Body of pancreas (tissue), 4 donors: Measurements from ENCODE around the gene DNAJC3. TPM values are rescaled to one million over a fixed set of nuclear protein-coding genes. Genes with fewer than 3 reads are reported as not detected.

Experiments
- ATAC-seq: fragments of 150-250 bp; one replicate; pipeline ENCODE4 v1.9.1; 2016
- DNase-seq, 4 donors: peaks; one replicate each; pipeline ENCODE4 v3.0.0-alpha.2; 2019
- H3K27ac ChIP-seq, 4 donors: fragments of 200-600 bp; sonication (generic); 1 replicate in 3 of 4; 2 replicates in 1 of 4; pipeline versions ENCODE4 v1.5.1 to v1.6.1; 2016 to 2019; ENCODE audit warnings: mild to moderate bottlenecking in 1 of 4, mixed read lengths in 1 of 4, moderate library complexity in 1 of 4
- H3K27me3 ChIP-seq, 2 donors: fragments of 200-600 bp; sonication (generic); one replicate each; pipeline ENCODE4 v1.6.0; 2016; ENCODE audit warnings: mild to moderate bottlenecking in 1 of 2
- H3K36me3 ChIP-seq, 2 donors: fragments of 200-600 bp; sonication (generic); replicated peaks in 1 of 2; 2 replicates each; pipeline ENCODE4 v1.5.1; 2016; ENCODE audit warnings: low read depth in 2 of 2; ENCODE audit not compliant: insufficient read depth in 1 of 2
- H3K4me1 ChIP-seq: fragments of 200-600 bp; sonication (generic); one replicate; pipeline ENCODE4 v1.6.0; 2016
- H3K4me3 ChIP-seq, 2 donors: fragments of 200-600 bp; sonication (generic); 1 replicate in 1 of 2; 2 replicates in 1 of 2; pipeline ENCODE4 v1.5.1; 2016 to 2019
- H3K9me3 ChIP-seq, 3 donors: fragments of 200-600 bp; sonication (generic); 1 replicate in 2 of 3; 2 replicates in 1 of 3; pipeline ENCODE4 v1.5.1; 2016
- CTCF ChIP-seq, 7 experiments: fragments of 450-650 bp in 4 of 7; fragments of 200-600 bp in 3 of 7; sonication (generic) in 3 of 7; IDR thresholded peaks; one replicate each; pipeline ENCODE4 v1.5.1; 2016 to 2019; ENCODE audit warnings: antibody characterized with exemption in 7 of 7
- POLR2A ChIP-seq, 3 donors: fragments of 450-650 bp; IDR thresholded peaks; one replicate each; pipeline ENCODE4 v1.6.1; 2016; ENCODE audit warnings: antibody characterized with exemption in 3 of 3, mild to moderate bottlenecking in 2 of 3
- WGBS, 2 donors: methylation state at CpG; one replicate each; pipeline ENCODE4 v1.1.5; 2017; 5-methylcytosine and 5-hydroxymethylcytosine counted together
- intact Hi-C: fragments of 100-400 bp; cut with DNase I; formaldehyde crosslinking; loops from one replicate; pipeline ENCODE4 v1.15.1; 2023
- total RNA-seq, 2 donors: library from RNA; depleted of rRNA; stranded (reverse); fragments of >200 nt; gene quantifications; one replicate each; pipeline ENCODE4 v1.1.0, GENCODE V29; 2016

Gene DNAJC3
- total RNA-seq, 2 donors from 2014 or later: 40.2 to 52.1 TPM

GRCh38 chr13:95716231-95716630 is 39.3 kb downstream of the DNAJC3 start:
- DNase-seq (no peak), ATAC-seq (no peak)
- intact Hi-C loops: no loop called here
- Histone ChIP-seq H3K27me3 (no peaks in the 10 kb centered on the region), H3K27ac (no peak overlapping the region), H3K36me3 (no peaks in the 10 kb centered on the region), H3K9me3 (no peaks in the 10 kb centered on the region), H3K4me3 (no peak overlapping the region), H3K4me1 (peaks cover 10% of the 10 kb centered on the region)
- no peak for TF ChIP-seq CTCF (IDR thresholded peaks at IDR 0.05)
- no peak for TF ChIP-seq POLR2A (IDR thresholded peaks at IDR 0.05)
- 93 to 95% methylated on average over 11 of the region's 11 CpGs for WGBS, 2 donors

GRCh38 chr13:95722241-95722640 is 45.3 kb downstream of the DNAJC3 start:
- intact Hi-C loops: no loop called here

GRCh38 chr13:95723438-95723837 is 46.5 kb downstream of the DNAJC3 start:
- intact Hi-C loops: no loop called here
- no peaks in the 10 kb centered on the region for H3K9me3 ChIP-seq
- no peaks in the 10 kb centered on the region for H3K4me1 ChIP-seq
- no peaks in the 10 kb centered on the region for H3K36me3 ChIP-seq
- ATAC-seq: no peak
- TF ChIP-seq CTCF (IDR thresholded peaks at IDR 0.05) (no peak), POLR2A (IDR thresholded peaks at IDR 0.05) (no peak)
- no peaks in the 10 kb centered on the region for H3K27me3 ChIP-seq
- no peak overlapping the region for H3K4me3 ChIP-seq
- DNase-seq: no peak
- H3K27ac ChIP-seq: no peak overlapping the region
- 86 to 87% methylated on average over 1 of the region's 1 CpG for WGBS, 2 donors

More at GRCh38 chr13:95722241-95722640, 45.3 kb downstream of the DNAJC3 start:
- Histone ChIP-seq H3K36me3 (no peaks in the 10 kb centered on the region), H3K27ac (no peak overlapping the region), H3K27me3 (no peaks in the 10 kb centered on the region), H3K9me3 (no peaks in the 10 kb centered on the region), H3K4me1 (peaks cover 2% of the 10 kb centered on the region), H3K4me3 (no peak overlapping the region)
- TF ChIP-seq POLR2A (IDR thresholded peaks at IDR 0.05): no peak
- no peak for TF ChIP-seq CTCF (IDR thresholded peaks at IDR 0.05)
- no peak for DNase-seq
- 94 to 100% methylated on average over 1 of the region's 1 CpG for WGBS, 2 donors
- no peak for ATAC-seq

- TF ChIP-seq CTCF (IDR thresholded peaks at IDR 0.05): no peak
- no peak for TF ChIP-seq POLR2A (IDR thresholded peaks at IDR 0.05)
- no peak overlapping the region for H3K27ac ChIP-seq
- WGBS, 2 donors: 91 to 96% methylated on average over 3 of the region's 3 CpGs
- intact Hi-C loops: no loop called here
- H3K27me3 ChIP-seq: no peaks in the 10 kb centered on the region
- DNase-seq: no peak
- no peak for ATAC-seq
- no peak overlapping the region for H3K4me3 ChIP-seq
- no peaks in the 10 kb centered on the region for H3K9me3 ChIP-seq
- no peaks in the 10 kb centered on the region for H3K4me1 ChIP-seq
- H3K36me3 ChIP-seq: no peaks in the 10 kb centered on the region
Measured at GRCh38 chr13:95724252-95724651, 47.3 kb downstream of the DNAJC3 start.

- Histone ChIP-seq H3K27ac (no peak overlapping the region), H3K9me3 (no peaks in the 10 kb centered on the region), H3K4me3 (no peak overlapping the region), H3K4me1 (no peaks in the 10 kb centered on the region), H3K36me3 (no peaks in the 10 kb centered on the region), H3K27me3 (no peaks in the 10 kb centered on the region)
- intact Hi-C loops: no loop called here
- no peak for ATAC-seq
- DNase-seq: no peak
- WGBS, 2 donors: 83 to 87% methylated on average over 3 of the region's 3 CpGs
- no peak for TF ChIP-seq CTCF (IDR thresholded peaks at IDR 0.05)
- TF ChIP-seq POLR2A (IDR thresholded peaks at IDR 0.05): no peak
Measured at GRCh38 chr13:95726876-95727275, 49.9 kb downstream of the DNAJC3 start.
